Lung (tissue), 12 donors: ENCODE results near the gene RBM20. TPM values are rescaled to one million over a fixed set of nuclear protein-coding genes. Genes with fewer than 3 reads are reported as not detected.

Source experiments
- ATAC-seq: fragments of 200-7000 bp; cut with Tn5 transposase; one replicate; pipeline ENCODE4 v1.9.1; 2020; ENCODE audit warnings: moderate number of reproducible peaks; ENCODE audit not compliant: insufficient read depth, low FRiP score
- DNase-seq, 3 donors: peaks; one replicate each; pipeline ENCODE4 v3.0.0-alpha.2; 2013 to 2017
- H3K27ac ChIP-seq, 2 donors: one replicate each; pipeline ENCODE4 v1.5.1; 2013; ENCODE audit warnings: mild to moderate bottlenecking in 2 of 2, moderate library complexity in 2 of 2, control low read depth in 1 of 2, inconsistent platforms in 1 of 2, low read depth in 1 of 2, low read length in 1 of 2
- H3K27me3 ChIP-seq, 3 donors: one replicate each; pipeline ENCODE4 v1.5.1; 2013; ENCODE audit warnings: low read length in 2 of 3; ENCODE audit not compliant: control insufficient read depth in 3 of 3, insufficient read depth in 3 of 3
- H3K36me3 ChIP-seq, 4 donors: one replicate each; pipeline ENCODE4 v1.5.1; 2013; ENCODE audit warnings: low read length in 4 of 4, mild to moderate bottlenecking in 1 of 4, moderate library complexity in 1 of 4; ENCODE audit not compliant: control insufficient read depth in 4 of 4, insufficient read depth in 4 of 4
- H3K4me1 ChIP-seq, 5 donors: one replicate each; pipeline ENCODE4 v1.5.1; 2013; ENCODE audit warnings: low read length in 5 of 5, mild to moderate bottlenecking in 2 of 5, moderate library complexity in 1 of 5; ENCODE audit not compliant: control insufficient read depth in 5 of 5, insufficient read depth in 5 of 5
- H3K4me3 ChIP-seq: one replicate; pipeline ENCODE4 v1.5.1; 2013; ENCODE audit warnings: mild to moderate bottlenecking, control low read depth, moderate library complexity
- H3K9ac ChIP-seq, 2 donors: one replicate each; pipeline ENCODE4 v1.5.1; 2013; ENCODE audit warnings: low read length in 2 of 2, control low read depth in 1 of 2; ENCODE audit not compliant: insufficient read depth in 1 of 2
- H3K9me3 ChIP-seq, 4 donors: one replicate each; pipeline ENCODE4 v1.5.1; 2013; ENCODE audit warnings: low read length in 3 of 4, mild to moderate bottlenecking in 1 of 4, moderate library complexity in 1 of 4; ENCODE audit not compliant: control insufficient read depth in 4 of 4, insufficient read depth in 3 of 4
- WGBS, 2 donors: extraction: QIAGEN DNeasy Blood & Tissue Kit; methylation state at CpG; one replicate each; pipeline ENCODE4 v1.1.7; 2013; 5-methylcytosine and 5-hydroxymethylcytosine counted together
- polyA plus RNA-seq, 2 donors: library from polyadenylated mRNA; stranded (reverse); fragments of 200-250 nt; gene quantifications; one replicate each; pipeline ENCODE4 v1.2.1, GENCODE V29; 2013
- total RNA-seq, 2 donors: library from RNA; depleted of rRNA in 1 of 2; stranded (reverse); fragments of >200 nt in 1 of 2; gene quantifications; one replicate each; pipeline ENCODE4 v1.2.1, GENCODE V29; 2014 to 2021
- TF ChIP-seq, protein P1 (sequence below): IDR thresholded peaks from 2 replicates; pipeline ENCODE4 v1.5.1; 2012; ENCODE audit warnings: mild to moderate bottlenecking; ENCODE audit errors: control extremely low read depth, extremely low read depth
- donor health status: control.
- donor health status: control.
- donor health status: Bipolar disorder and iron deficiency.
- donor health status: healthy.
- donor health status: DM: yes; HTN: yes; CAD: no.

The RBM20 gene
- total and polyA plus RNA-seq, 4 donors: 0.25 to 3.3 (median 0.66) TPM

GRCh38 chr10:110773693-110774068, 129.5 kb downstream of the RBM20 start:
- ATAC-seq: no peak

DNA sequence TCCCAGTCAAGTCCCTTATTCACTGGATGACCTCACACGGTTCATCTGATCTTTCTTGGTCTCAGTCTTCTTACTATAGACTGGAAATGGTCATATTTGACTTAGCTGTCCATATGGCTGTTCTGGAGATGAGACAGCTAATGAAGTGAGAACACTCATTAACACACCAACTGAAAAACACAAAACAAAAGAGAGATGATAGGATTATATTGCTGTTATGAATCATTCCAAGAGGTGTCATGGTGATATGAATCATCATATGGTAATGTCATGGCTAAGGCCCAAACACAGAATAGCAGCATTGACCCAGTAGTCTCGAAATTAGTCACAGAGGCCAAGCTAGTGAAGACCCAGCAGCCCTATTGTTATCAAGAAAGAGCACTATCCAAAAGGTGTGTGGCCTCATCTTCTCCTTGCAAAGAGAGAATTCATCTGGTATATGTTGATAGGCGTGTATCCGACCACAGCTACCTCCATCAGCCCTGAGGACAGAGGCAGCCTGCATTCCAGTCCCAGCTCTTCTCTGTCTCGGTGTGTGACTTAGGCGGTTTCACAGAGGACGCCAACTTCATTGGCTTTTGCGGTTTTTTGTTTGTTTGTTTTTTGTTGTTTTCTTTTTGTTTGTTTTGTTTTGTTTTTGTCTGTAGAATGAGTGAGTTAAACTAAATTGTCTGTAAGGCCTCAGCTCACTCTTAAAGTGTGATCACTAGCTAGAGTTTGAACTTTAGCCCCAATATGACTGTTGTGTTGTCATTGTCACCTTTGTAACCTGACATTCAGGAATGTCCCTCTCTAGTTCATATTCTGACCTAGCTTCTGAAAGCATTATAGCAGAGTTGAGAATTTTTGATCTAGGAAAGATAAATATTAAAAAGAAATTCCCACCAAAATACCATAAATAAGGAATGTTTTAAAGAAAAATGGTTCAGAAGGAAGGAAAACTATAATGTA, 130.2 kb downstream of the RBM20 start:
- no peaks in the 10 kb centered on the region for H3K36me3 ChIP-seq
- 91 to 93% methylated on average over 8 of the region's 8 CpGs for WGBS, 2 donors
- H3K27me3 ChIP-seq: no peaks in the 10 kb centered on the region
- TF ChIP-seq, protein P1, sequence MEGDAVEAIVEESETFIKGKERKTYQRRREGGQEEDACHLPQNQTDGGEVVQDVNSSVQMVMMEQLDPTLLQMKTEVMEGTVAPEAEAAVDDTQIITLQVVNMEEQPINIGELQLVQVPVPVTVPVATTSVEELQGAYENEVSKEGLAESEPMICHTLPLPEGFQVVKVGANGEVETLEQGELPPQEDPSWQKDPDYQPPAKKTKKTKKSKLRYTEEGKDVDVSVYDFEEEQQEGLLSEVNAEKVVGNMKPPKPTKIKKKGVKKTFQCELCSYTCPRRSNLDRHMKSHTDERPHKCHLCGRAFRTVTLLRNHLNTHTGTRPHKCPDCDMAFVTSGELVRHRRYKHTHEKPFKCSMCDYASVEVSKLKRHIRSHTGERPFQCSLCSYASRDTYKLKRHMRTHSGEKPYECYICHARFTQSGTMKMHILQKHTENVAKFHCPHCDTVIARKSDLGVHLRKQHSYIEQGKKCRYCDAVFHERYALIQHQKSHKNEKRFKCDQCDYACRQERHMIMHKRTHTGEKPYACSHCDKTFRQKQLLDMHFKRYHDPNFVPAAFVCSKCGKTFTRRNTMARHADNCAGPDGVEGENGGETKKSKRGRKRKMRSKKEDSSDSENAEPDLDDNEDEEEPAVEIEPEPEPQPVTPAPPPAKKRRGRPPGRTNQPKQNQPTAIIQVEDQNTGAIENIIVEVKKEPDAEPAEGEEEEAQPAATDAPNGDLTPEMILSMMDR: no peak
- H3K4me1 ChIP-seq: peaks cover 0 to 10% (median 0%) of the 10 kb centered on the region in 5 donors
- no peak overlapping the region for H3K9ac ChIP-seq
- peak overlapping the region in 1 of 2 donors; percentile 93 for H3K27ac ChIP-seq
- peak; percentile 43 for ATAC-seq
- H3K9me3 ChIP-seq: peaks cover 0 to 2% (median 0%) of the 10 kb centered on the region in 4 donors
- no peak for DNase-seq
- no peak overlapping the region for H3K4me3 ChIP-seq

More at GRCh38 chr10:110773693-110774068, 129.5 kb downstream of the RBM20 start:
- Histone ChIP-seq H3K9me3 (peaks cover 0 to 2% (median 0%) of the 10 kb centered on the region in 4 donors), H3K36me3 (no peaks in the 10 kb centered on the region), H3K4me1 (peaks cover 0 to 8% (median 0%) of the 10 kb centered on the region in 5 donors), H3K27me3 (no peaks in the 10 kb centered on the region), H3K27ac (peak overlapping the region in 1 of 2 donors; percentile 93), H3K4me3 (no peak overlapping the region), H3K9ac (no peak overlapping the region)
- TF ChIP-seq, protein P1: no peak
- whole genome bisulfite sequencing, 2 donors: 87 to 95% methylated on average over 7 of the region's 7 CpGs
- no peak for DNase-seq

GRCh38 chr10:110775020-110775375, 130.9 kb downstream of the RBM20 start:
- H3K9me3 ChIP-seq: peaks cover 0 to 2% (median 0%) of the 10 kb centered on the region in 4 donors
- peaks cover 0 to 11% (median 0%) of the 10 kb centered on the region in 5 donors for H3K4me1 ChIP-seq
- DNase-seq (no peak), ATAC-seq (no peak)
- H3K36me3 ChIP-seq: no peaks in the 10 kb centered on the region
- peak overlapping the region in 1 of 2 donors; percentile 67 for H3K27ac ChIP-seq
- WGBS, 2 donors: 91 to 97% methylated on average over 4 of the region's 4 CpGs
- no peak overlapping the region for H3K4me3 ChIP-seq
- TF ChIP-seq, protein P1: no peak
- no peak overlapping the region for H3K9ac ChIP-seq
- H3K27me3 ChIP-seq: no peaks in the 10 kb centered on the region
